Neural progenitor cell (in vitro differentiated cells): ENCODE measurements around the gene ALK. TPM values are rescaled to one million over a fixed set of nuclear protein-coding genes. Genes with fewer than 3 reads are reported as not detected.

Source experiments
- DNase-seq: peaks from one replicate; pipeline ENCODE4 v3.0.0-alpha.2; 2016; ENCODE audit warnings: low spot score
- H2AFZ ChIP-seq: fragments of 200-600 bp; sonication (generic); replicated peaks from 2 replicates; pipeline ENCODE4 v1.6.1; 2016; ENCODE audit warnings: antibody characterized with exemption
- H3F3A ChIP-seq: fragments of 200-600 bp; sonication (generic); 2 replicates; pipeline ENCODE4 v1.6.1; 2016; ENCODE audit warnings: antibody characterized with exemption, low read depth
- H3K27ac ChIP-seq: fragments of 200-600 bp; sonication (generic); 2 replicates; pipeline ENCODE4 v1.5.1; 2016; ENCODE audit warnings: mild to moderate bottlenecking
- H3K27me3 ChIP-seq: fragments of 200-600 bp; sonication (generic); 2 replicates; pipeline ENCODE4 v1.6.1; 2016; ENCODE audit warnings: mild to moderate bottlenecking, moderate library complexity
- H3K36me3 ChIP-seq: fragments of 200-600 bp; sonication (generic); 2 replicates; pipeline ENCODE4 v1.5.1; 2016
- H3K4me1 ChIP-seq: fragments of 200-600 bp; sonication (generic); 2 replicates; pipeline ENCODE4 v1.6.1; 2016; ENCODE audit warnings: mixed run types
- H3K4me2 ChIP-seq: fragments of 200-600 bp; sonication (generic); 2 replicates; pipeline ENCODE4 v1.6.1; 2016
- H3K4me3 ChIP-seq: fragments of 200-600 bp; sonication (generic); 2 replicates; pipeline ENCODE4 v1.5.1; 2016
- H3K79me2 ChIP-seq: fragments of 200-600 bp; sonication (generic); 2 replicates; pipeline ENCODE4 v1.6.1; 2016; ENCODE audit warnings: low read depth
- H3K9ac ChIP-seq: fragments of 200-600 bp; sonication (generic); 2 replicates; pipeline ENCODE4 v1.6.1; 2016
- H3K9me3 ChIP-seq: fragments of 200-600 bp; sonication (generic); 2 replicates; pipeline ENCODE4 v1.5.1; 2016; ENCODE audit warnings: low read depth
- H4K20me1 ChIP-seq: fragments of 200-600 bp; sonication (generic); 2 replicates; pipeline ENCODE4 v1.6.1; 2016; ENCODE audit warnings: low read depth
- H3K27ac Mint-ChIP-seq: 3 replicates; pipeline ENCODE4 v1.8.0; 2021; ENCODE audit warnings: mixed read lengths
- H3K27me3 Mint-ChIP-seq: 2 replicates; pipeline ENCODE4 v1.8.0; 2022; ENCODE audit warnings: low read depth, mild to moderate bottlenecking, inconsistent platforms, moderate library complexity, mixed read lengths; ENCODE audit not compliant: insufficient read depth
- H3K36me3 Mint-ChIP-seq: 3 replicates; pipeline ENCODE4 v1.8.0; 2021; ENCODE audit warnings: mixed read lengths
- H3K4me1 Mint-ChIP-seq: 3 replicates; pipeline ENCODE4 v1.8.0; 2021; ENCODE audit warnings: mixed read lengths
- H3K4me3 Mint-ChIP-seq: 3 replicates; pipeline ENCODE4 v1.8.0; 2021; ENCODE audit warnings: mild to moderate bottlenecking, moderate library complexity, mixed read lengths
- H3K9me3 Mint-ChIP-seq: 3 replicates; pipeline ENCODE4 v1.8.0; 2020; ENCODE audit warnings: mixed read lengths
- CTCF ChIP-seq: fragments of 200-600 bp; sonication (generic); IDR thresholded peaks from 2 replicates; pipeline ENCODE4 v1.5.1; 2017; ENCODE audit warnings: antibody characterized with exemption, mild to moderate bottlenecking
- EZH2 ChIP-seq: fragments of 200-600 bp; sonication (generic); IDR thresholded peaks from 2 replicates; pipeline ENCODE4 v1.6.1; 2017; ENCODE audit warnings: antibody characterized with exemption, mild to moderate bottlenecking, moderate library complexity
- EZH2phosphoT487 ChIP-seq: fragments of 200-600 bp; sonication (generic); IDR thresholded peaks from 2 replicates; pipeline ENCODE4 v1.6.1; 2017; ENCODE audit warnings: antibody characterized with exemption
- total RNA-seq: library from RNA; depleted of rRNA; stranded (reverse); fragments of >200 nt; gene quantifications from 2 replicates; pipeline ENCODE4 v1.2.3, GENCODE V29; 2015; ENCODE audit warnings: low replicate concordance

The ALK gene
- total RNA-seq, 1 donor from 2014 or later = not detected

DNA sequence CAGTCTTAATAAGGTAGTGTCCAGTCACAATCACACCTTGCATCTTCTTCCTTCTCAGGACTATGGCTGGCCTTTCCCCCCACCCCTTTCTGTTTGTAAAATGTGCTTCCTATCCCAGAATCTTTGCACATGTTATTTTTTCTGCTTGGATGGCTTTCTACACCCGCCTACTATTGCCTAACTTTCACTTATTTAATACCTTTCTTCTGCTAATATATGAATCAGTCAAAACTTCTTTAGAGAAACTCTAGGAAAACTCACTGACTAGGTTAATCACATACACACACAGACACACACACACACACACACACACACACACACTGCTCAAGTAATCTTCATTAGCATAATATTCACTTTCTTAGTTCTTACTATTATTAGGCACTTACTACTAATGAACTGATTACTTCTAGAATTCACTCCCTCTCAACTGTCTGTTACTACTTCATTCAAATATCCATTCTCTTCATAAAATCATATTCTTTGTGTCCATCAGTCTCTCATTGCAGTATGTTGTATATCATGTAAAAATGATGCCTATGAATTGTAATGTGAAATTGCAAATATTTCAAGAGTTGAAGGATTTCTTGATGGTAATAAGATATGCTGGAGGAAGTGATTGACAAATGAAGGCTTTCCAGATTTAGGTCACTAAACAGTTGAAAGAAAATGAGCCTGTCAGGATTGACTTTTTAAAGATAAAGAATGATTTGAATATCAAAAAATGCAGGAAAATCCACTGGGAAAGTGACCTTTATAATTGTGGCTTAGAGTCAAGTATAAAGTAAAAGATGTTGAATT is 754.9 kb downstream of the ALK start:
- H3K4me1 Mint-ChIP-seq = no peaks in the 10 kb centered on the region
- Histone ChIP-seq H4K20me1 (no peaks in the 10 kb centered on the region), H3K27ac (no peak overlapping the region), H3K4me3 (no peak overlapping the region), H3K36me3 (no peaks in the 10 kb centered on the region), H3K79me2 (no peaks in the 10 kb centered on the region), H3K4me2 (no peak overlapping the region), H3K4me1 (peaks cover 11% of the 10 kb centered on the region), H3F3A (no peaks in the 10 kb centered on the region), H3K9ac (no peak overlapping the region), H3K9me3 (no peaks in the 10 kb centered on the region), H3K27me3 (no peaks in the 10 kb centered on the region), H2AFZ (no peak overlapping the region)
- no peak overlapping the region for H3K27ac Mint-ChIP-seq
- no peaks in the 10 kb centered on the region for H3K27me3 Mint-ChIP-seq
- TF ChIP-seq CTCF = no peak
- no peak for TF ChIP-seq EZH2
- H3K36me3 Mint-ChIP-seq = no peaks in the 10 kb centered on the region
- no peak overlapping the region for H3K4me3 Mint-ChIP-seq
- H3K9me3 Mint-ChIP-seq = no peaks in the 10 kb centered on the region
- no peak for DNase-seq

- Histone ChIP-seq H2AFZ (peak overlapping the region; percentile 38), H3K4me3 (no peak overlapping the region), H3K27me3 (no peaks in the 10 kb centered on the region), H3F3A (no peaks in the 10 kb centered on the region), H3K4me1 (peaks cover 11% of the 10 kb centered on the region), H3K9me3 (no peaks in the 10 kb centered on the region), H3K4me2 (no peak overlapping the region), H4K20me1 (no peaks in the 10 kb centered on the region), H3K79me2 (no peaks in the 10 kb centered on the region), H3K36me3 (no peaks in the 10 kb centered on the region), H3K9ac (no peak overlapping the region), H3K27ac (no peak overlapping the region)
- Mint-ChIP-seq H3K27me3 (no peaks in the 10 kb centered on the region), H3K9me3 (no peaks in the 10 kb centered on the region), H3K4me3 (no peak overlapping the region), H3K4me1 (no peaks in the 10 kb centered on the region), H3K27ac (no peak overlapping the region), H3K36me3 (no peaks in the 10 kb centered on the region)
- no peak for TF ChIP-seq EZH2phosphoT487
- TF ChIP-seq CTCF = no peak
- TF ChIP-seq EZH2 = no peak
- no peak for DNase-seq
Observed at GRCh38 chr2:29165362-29166241, 755.8 kb downstream of the ALK start.

DNA sequence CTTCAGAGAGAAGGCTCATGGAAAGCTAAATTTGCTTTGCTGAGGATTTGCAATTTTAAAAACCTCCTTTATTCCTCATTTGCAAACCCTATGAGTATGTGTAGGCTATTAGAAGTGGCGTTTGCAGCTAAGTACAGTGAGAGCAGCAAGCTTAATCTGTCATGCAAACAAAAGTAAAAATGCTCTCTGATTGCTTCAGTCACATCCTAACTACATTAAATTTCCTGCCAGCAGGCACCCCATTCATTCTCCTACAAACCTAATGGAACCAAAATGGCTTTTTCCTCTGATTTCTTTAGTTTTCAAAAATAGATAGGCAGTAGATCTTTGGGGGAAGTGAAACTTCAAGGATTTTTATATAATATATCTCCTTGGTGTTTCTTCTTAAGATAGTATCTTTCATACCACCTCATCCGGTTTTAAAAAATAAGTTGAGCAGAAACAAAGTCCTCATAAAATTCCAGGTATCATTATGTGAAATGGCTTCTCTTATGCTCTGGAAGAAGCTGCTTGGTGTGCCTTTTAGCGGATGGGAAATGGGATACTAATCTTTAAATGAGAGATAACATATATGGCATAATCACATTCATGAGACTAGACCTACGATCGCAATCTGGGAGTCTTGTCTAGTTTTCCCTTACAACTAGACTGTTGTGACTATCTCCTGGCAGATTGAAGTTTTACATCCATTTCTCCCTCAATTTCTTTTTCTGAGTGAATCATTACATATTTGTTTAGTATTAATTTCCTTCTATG is 757.1 kb downstream of the ALK start:
- H3K27ac Mint-ChIP-seq = no peak overlapping the region
- Histone ChIP-seq H3F3A (no peaks in the 10 kb centered on the region), H3K27me3 (no peaks in the 10 kb centered on the region), H3K4me2 (no peak overlapping the region), H4K20me1 (no peaks in the 10 kb centered on the region), H3K79me2 (no peaks in the 10 kb centered on the region), H3K4me1 (peaks cover 11% of the 10 kb centered on the region), H3K27ac (no peak overlapping the region), H3K9ac (no peak overlapping the region), H3K4me3 (no peak overlapping the region), H2AFZ (no peak overlapping the region), H3K9me3 (no peaks in the 10 kb centered on the region), H3K36me3 (no peaks in the 10 kb centered on the region)
- no peak overlapping the region for H3K4me3 Mint-ChIP-seq
- no peak for TF ChIP-seq CTCF
- TF ChIP-seq EZH2phosphoT487 = no peak
- TF ChIP-seq EZH2 = no peak
- no peaks in the 10 kb centered on the region for H3K36me3 Mint-ChIP-seq
- no peaks in the 10 kb centered on the region for H3K27me3 Mint-ChIP-seq
- H3K9me3 Mint-ChIP-seq = no peaks in the 10 kb centered on the region
- no peak for DNase-seq
- H3K4me1 Mint-ChIP-seq = no peaks in the 10 kb centered on the region
